ENCODE results near the gene ANKRD53.
"Not testable (repeated sequence)": the region's sequence is repeated elsewhere in the genome, so short reads cannot be mapped to it uniquely, and the experiment has no call there.

The ANKRD53 gene

GRCh38 chr2:70992945-70993853, 14.8 kb downstream of the ANKRD53 start:
- no peak for DNase-seq

DNA sequence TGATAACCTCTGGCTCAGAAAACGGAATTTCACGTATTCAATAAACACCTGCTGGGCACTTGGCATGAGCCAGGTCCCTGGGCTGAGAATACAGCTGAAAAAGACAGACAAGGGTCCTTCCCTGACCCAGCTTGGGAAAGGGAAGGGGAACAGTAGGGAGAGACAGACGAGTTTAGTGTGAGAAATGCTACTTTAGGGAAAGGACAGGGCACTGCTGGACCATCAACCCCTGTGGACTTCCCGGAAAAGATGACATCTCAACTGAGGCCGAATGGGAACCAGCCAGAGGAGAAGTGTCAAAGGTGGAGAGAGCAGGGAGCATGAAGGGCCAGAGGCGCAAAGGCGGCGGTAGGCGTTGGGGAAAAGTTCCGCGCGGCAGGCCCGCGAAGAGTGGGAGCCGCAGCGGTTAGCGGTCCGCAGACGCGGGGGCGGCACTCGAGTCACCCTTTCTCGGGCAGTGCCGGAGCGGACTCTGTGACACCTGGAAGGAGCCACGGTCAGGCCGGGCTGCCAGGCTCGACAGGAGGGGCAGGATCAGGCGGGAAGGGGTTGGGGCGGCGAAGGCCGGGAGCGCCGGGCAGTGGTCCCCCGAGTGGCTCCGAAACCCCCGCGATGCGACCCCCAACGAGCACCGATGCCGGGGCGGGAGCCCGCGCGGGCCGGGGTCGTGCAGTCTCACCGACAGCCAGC, 15.7 kb downstream of the ANKRD53 start:
- no peak for DNase-seq

DNA sequence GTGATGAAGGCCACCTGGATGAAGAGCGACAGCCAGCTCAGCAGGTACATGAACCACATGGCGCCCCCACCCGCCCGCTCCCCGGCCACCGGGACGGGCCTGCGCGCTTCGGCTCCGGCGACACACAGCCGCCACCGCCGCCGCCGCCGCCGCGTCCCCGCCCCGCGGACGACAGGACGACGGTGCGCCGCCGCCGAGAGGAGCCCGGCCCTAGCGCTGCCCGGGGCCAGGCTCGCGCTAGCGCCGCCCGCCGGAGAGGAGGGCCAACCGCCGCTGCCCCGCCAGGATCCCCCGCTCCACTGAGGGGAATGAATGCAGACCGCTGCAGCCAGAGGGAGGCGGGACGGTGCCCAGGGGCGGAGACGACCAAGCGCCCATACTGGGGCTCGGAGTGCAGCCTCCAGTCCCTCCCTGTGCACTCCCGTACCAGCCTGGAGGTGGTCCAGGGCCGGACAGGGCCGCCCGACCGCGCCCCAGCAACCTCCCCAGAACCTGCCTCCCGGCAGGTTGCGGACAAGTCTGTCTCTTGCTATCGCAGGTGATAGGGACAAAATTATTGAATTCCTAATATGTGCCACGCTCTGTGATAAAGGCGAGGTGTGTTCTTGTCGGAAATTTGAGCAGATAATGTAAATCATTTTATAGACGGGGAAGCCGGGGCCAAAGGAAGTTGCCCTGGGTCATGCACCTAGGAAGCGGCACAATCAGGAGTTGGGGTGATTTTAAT, 16.4 kb downstream of the ANKRD53 start, which contains the start of gene TEX261:
TSS of gene TEX261 (minus strand) at position 175 of the 727 bp plus-strand sequence. CDS start at position 59, 116 bp downstream.
- DNase-seq, result peak; percentile 85

DNA sequence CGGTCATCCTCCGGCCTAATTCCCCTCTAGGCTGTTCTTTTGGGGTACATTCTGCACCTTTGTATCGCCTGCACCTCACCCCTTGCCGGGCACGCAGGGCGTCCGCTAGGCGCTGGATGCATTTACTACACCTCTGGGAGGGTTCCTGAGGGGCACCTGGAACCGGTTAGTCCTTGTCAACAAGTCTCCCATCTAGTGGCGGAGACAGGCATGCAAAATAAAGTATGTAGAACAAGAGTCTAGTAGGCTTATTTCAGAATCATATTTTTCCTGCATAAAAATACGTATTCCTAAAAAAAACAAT, 16.9 kb downstream of the ANKRD53 start:
- peak; percentile 13 for DNase-seq

GRCh38 chr2:70998885-70999284, 20.5 kb downstream of the ANKRD53 start:
- DNase-seq, result not testable (repeated sequence)

- no peak for DNase-seq
These were observed 20.9 kb downstream of the ANKRD53 start for GRCh38 chr2:70999362-70999761.

GRCh38 chr2:70999931-71000330, 21.5 kb downstream of the ANKRD53 start:
- not testable (repeated sequence) for DNase-seq

GRCh38 chr2:71000780-71001591, 22.6 kb downstream of the ANKRD53 start:
- DNase-seq, result peak; percentile 58

DNA sequence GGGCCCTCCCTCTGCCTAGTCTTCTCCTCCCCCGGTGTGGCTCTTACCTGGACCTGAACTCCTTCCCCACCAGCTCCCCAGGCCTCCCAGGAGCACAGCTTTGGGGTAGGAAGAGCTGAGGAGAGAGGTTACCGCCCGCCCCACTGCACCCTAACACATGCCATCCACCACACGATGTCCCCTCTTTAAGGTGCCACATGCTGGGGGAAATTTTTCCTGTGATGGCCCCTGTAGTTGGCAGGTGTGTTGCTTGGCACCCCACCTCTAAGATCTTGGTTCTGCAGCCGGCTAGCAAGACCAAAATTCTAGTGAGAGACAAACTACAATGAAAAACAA, 23.1 kb downstream of the ANKRD53 start:
- DNase-seq, result no peak

- DNase-seq, result no peak
These were observed 23.6 kb downstream of the ANKRD53 start for GRCh38 chr2:71001981-71002570.

GRCh38 chr2:71003396-71003795, 25.0 kb downstream of the ANKRD53 start:
- DNase-seq, result no peak

DNA sequence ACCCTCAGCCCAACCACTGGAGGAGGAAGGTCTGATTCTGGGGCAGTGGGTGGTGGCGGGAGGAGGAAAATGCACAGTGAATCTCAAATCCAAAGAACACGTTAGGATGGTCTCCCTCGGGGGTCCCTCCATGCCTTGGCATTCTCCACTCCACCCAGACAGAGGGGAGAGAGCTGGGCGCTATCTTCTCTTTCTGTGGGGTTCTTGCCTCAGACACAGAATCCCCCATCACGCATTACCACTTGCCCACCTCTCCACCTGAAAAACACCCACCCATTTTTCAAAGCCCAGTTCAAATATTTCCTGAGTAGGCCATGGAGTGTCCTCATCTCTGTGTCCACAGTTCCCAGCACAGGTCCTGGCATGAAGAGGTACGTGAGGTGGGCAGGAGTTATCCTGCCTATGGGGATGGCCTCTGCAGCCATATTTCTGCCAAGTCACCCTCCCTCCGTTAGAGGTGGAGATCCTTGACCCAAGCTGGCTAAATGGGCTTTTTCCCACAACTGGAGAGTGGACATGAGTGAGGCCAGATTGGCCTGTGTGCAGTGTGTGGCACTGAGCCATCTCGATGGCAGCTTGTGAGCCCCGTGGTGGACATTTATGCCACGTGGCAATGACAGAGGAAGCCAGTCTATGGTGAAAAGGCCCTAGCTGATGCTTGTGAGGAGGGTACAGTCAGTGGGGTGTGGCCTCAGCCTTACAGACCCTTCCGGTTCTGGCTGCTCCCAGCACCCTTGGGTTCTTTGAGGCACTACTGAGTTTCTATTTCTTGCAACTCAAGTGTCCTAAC, 25.7 kb downstream of the ANKRD53 start:
- DNase-seq, result no peak

- DNase-seq, result no peak
These were observed 26.4 kb downstream of the ANKRD53 start for GRCh38 chr2:71004857-71005256.

GRCh38 chr2:71005271-71006202, 27.1 kb downstream of the ANKRD53 start:
- no peak for DNase-seq

GRCh38 chr2:71006323-71006722, 27.9 kb downstream of the ANKRD53 start:
- DNase-seq, result no peak

DNA sequence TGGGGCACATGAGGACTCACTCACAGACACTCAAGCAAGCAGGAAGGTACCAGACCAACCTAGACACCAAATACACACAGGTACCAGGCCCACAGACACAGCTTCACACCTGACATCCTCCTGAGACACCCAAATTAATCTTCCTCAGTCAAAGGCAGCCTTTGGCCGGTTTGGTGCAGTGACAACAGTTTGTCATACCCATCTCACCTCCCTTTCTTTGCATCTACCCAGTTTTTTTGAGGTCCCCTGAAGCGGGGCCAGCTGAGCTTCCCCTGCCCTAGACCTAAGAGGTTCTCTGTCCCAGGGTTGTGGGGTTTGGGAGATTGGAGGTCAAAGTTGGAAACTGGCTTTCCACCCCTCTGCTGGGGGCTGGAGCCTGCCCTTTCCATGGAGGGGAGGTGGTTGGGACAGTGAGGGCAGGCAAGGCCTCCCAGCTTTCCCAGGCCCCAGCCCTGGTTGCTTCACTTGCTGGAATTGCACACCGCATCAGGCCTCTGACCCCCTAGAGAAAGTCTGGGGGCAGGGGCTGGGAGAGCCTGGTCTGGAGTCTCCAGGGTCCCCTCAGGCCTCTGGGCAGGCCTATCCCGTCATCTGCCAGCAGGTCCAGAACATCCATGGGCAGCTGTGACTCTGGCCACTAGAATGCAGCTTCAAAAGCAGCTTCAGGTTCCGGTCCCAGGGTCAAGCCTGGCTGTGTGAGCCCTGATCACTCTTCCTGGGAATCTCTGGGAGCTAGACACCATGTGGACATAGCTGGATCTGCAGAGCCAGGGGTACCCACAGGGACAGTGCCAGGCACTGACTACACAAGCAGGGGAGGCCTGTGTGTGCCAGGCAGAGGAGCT, 28.7 kb downstream of the ANKRD53 start:
- DNase-seq, result no peak

GRCh38 chr2:71008342-71008741, 29.9 kb downstream of the ANKRD53 start:
- DNase-seq, result no peak

DNA sequence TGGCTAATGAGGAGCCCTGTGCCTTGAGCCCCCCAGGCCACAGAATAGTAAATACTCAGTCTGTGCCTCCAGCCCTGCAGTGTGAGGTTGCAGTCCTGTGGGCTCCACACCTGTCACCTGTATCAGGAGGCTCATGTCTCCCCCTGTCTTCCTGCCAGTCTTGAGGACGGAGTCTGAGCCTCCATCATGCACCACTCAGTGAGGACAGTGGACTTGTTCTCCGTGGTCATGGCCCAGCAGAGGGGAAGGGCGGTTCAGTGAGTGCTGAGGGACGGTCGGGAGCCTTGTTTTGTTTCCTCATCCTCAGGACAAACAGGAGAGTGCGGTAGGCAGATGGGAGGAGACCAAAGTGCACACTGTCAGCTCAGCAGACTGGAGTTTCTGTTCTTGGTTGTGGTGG, 33.4 kb downstream of the ANKRD53 start:
- DNase-seq, result not testable (repeated sequence)

- DNase-seq, result no peak
These were observed 40.2 kb downstream of the ANKRD53 start for GRCh38 chr2:71018625-71019024.

Data from NCI-H1694 (cell line).